SK-N-SH (cell line): Measurements from ENCODE around the gene GALNT12.

Experiments
- CTCF ChIP-seq: fragments of 200-600 bp; sonication (generic); IDR thresholded peaks from 2 replicates; pipeline ENCODE4 v1.6.1; 2017; ENCODE audit warnings: antibody characterized with exemption, mild to moderate bottlenecking, moderate library complexity
- IRF3 ChIP-seq: fragments of 150-350 bp; IDR thresholded peaks from 2 replicates; pipeline ENCODE4 v1.6.1; 2016; ENCODE audit warnings: mild to moderate bottlenecking, low read depth, low read length
- PBX3 ChIP-seq: IDR thresholded peaks from 2 replicates; pipeline ENCODE4; 2012
- REST ChIP-seq: IDR thresholded peaks from 2 replicates; pipeline ENCODE4 v1.6.1; 2012; ENCODE audit warnings: mild to moderate bottlenecking, low read depth, low read length, moderate library complexity
- RFX5 ChIP-seq: IDR thresholded peaks from 2 replicates; pipeline ENCODE4 v1.6.1; 2012; ENCODE audit warnings: mild to moderate bottlenecking, improper control_type of control experiment, low read length
- TAF1 ChIP-seq: IDR thresholded peaks from 2 replicates; pipeline ENCODE4 v1.6.1; 2012; ENCODE audit warnings: low read depth, mild to moderate bottlenecking, low read length, moderate library complexity, borderline replicate concordance

- TF ChIP-seq CTCF = no peak
- TF ChIP-seq PBX3 = no peak
- TF ChIP-seq TAF1 = no peak
- no peak for TF ChIP-seq IRF3
- TF ChIP-seq RFX5 = no peak
- no peak for TF ChIP-seq REST
Observed at GRCh38 chr9:98856982-98857381, 49.5 kb downstream of the GALNT12 start.
